Esophagus (tissue), 2 donors: ENCODE data around the gene FADS1. TPM values are rescaled to one million over a fixed set of nuclear protein-coding genes. Genes with fewer than 3 reads are reported as not detected.

ENCODE experiments used
- H3K27ac ChIP-seq, 2 donors: one replicate each; pipeline ENCODE4 v1.5.1; 2013; ENCODE audit warnings: low read depth in 2 of 2, mild to moderate bottlenecking in 2 of 2, inconsistent platforms in 1 of 2, low read length in 1 of 2, moderate library complexity in 1 of 2
- H3K27me3 ChIP-seq, 2 donors: one replicate each; pipeline ENCODE4 v1.6.1; 2013; ENCODE audit warnings: low read length in 2 of 2, control low read depth in 1 of 2, mild to moderate bottlenecking in 1 of 2; ENCODE audit not compliant: insufficient read depth in 2 of 2, control insufficient read depth in 1 of 2
- H3K36me3 ChIP-seq, 2 donors: one replicate each; pipeline ENCODE4 v1.6.1; 2013; ENCODE audit warnings: low read length in 1 of 2; ENCODE audit not compliant: control insufficient read depth in 2 of 2, insufficient read depth in 2 of 2
- H3K4me1 ChIP-seq, 2 donors: one replicate each; pipeline ENCODE4 v1.6.1; 2013; ENCODE audit warnings: low read length in 1 of 2; ENCODE audit not compliant: control insufficient read depth in 2 of 2, insufficient read depth in 2 of 2
- H3K4me3 ChIP-seq, 2 donors: one replicate each; pipeline ENCODE4 v1.5.1; 2013; ENCODE audit warnings: low read length in 2 of 2, mild to moderate bottlenecking in 2 of 2, low read depth in 1 of 2, moderate library complexity in 1 of 2
- H3K9me3 ChIP-seq, 2 donors: one replicate each; pipeline ENCODE4 v1.6.1; 2013; ENCODE audit warnings: mild to moderate bottlenecking in 2 of 2, low read depth in 1 of 2, low read length in 1 of 2, moderate library complexity in 1 of 2; ENCODE audit not compliant: control insufficient read depth in 2 of 2, insufficient read depth in 1 of 2
- WGBS, 2 donors: extraction: QIAGEN DNeasy Blood & Tissue Kit; methylation state at CpG; one replicate each; pipeline ENCODE4 v1.1.7; 2013; 5-methylcytosine and 5-hydroxymethylcytosine counted together
- polyA plus RNA-seq, 2 donors: library from polyadenylated mRNA; stranded (reverse); fragments of 200-250 nt; gene quantifications; one replicate each; pipeline ENCODE4 v1.2.3, GENCODE V29; 2013
- donor health status: healthy with polysubstance abuse.
- donor health status: Bipolar disorder and iron deficiency.

Gene FADS1
- 1 to 10 TPM; 1.1 to 1.6 TPM for polyA plus RNA-seq

DNA sequence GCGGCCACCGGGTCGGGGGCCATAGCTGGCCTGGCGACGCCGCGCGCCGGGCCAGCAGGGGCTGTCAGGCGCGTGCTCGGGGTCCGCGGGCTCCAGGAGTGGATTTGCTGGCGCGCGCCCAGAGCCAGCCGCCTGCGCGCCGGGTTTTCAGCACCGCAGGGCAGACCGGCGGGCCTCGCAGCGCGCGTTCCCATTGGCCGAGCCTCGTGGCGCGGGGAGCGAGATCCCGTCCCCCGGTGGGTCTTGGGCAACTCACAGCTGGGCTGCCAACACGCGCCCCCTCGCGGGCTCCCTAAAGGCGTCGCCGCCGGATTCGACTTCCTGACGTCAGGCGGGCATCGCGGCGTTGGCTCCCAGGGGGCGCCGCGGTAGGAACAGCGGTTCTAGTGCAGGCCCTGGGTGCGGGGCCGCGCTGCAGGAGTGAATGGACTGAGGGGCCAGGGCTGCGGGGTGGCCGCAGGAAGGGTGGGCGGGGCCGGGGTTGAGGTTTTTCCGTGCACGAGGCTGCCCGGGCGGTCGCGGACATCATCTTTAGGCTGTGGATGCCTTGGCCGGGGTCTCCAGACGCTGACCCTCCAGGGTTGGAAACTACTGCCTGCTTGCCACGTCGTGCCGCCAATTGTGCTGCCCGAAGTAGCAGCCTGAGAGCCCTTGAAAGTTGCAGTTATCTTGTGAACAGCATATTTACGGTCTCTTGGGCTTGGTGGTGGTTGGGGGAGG lies at the start of gene FADS1:
Gene FADS1, minus strand, starts transcription at position 268 of the 720 bp plus-strand sequence. Its CDS starts 74 bp downstream, at position 194.
- Histone ChIP-seq H3K9me3 (no peaks in the 10 kb centered on the region), H3K4me3 (peak within 1 kb of the TSS; percentile 34 to 58), H3K27ac (peak within 1 kb of the TSS; percentile 79 to 91), H3K4me1 (peaks cover 3 to 25% of the 10 kb centered on the region in 2 donors), H3K36me3 (no peaks in the 10 kb centered on the region), H3K27me3 (no peaks in the 10 kb centered on the region)
- 1 to 2% methylated on average over 66 to 73 of the region's 73 CpGs for WGBS, 2 donors

DNA sequence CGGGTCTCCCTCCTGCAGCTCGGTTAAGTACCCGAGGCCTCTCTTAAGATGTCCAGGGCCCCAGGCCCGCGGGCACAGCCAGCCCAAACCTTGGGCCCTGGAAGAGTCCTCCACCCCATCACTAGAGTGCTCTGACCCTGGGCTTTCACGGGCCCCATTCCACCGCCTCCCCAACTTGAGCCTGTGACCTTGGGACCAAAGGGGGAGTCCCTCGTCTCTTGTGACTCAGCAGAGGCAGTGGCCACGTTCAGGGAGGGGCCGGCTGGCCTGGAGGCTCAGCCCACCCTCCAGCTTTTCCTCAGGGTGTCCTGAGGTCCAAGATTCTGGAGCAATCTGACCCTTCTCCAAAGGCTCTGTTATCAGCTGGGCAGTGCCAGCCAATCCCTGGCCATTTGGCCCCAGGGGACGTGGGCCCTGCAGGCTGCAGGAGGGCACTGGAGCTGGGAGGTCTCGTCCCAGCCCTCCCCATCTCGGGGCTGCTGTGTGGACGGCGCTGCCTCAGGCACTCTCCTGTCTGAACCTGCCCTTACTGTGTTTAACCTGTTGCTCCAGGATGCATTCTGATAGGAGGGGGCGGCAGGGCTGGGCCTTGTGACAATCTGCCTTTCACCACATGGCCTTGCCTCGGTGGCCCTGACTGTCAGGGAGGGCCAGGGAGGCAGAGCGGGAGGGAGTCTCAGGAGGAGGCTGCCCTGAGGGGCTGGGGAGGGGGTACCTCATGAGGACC lies 49.6 kb upstream of the FADS1 start:
- Histone ChIP-seq H3K4me3 (no peak overlapping the region), H3K9me3 (no peaks in the 10 kb centered on the region), H3K27me3 (no peaks in the 10 kb centered on the region), H3K4me1 (peaks cover 0 to 5% of the 10 kb centered on the region in 2 donors), H3K36me3 (peaks cover 0 to 3% of the 10 kb centered on the region in 2 donors), H3K27ac (no peak overlapping the region)
- 65 to 72% methylated on average over 18 of the region's 18 CpGs for WGBS, 2 donors

DNA sequence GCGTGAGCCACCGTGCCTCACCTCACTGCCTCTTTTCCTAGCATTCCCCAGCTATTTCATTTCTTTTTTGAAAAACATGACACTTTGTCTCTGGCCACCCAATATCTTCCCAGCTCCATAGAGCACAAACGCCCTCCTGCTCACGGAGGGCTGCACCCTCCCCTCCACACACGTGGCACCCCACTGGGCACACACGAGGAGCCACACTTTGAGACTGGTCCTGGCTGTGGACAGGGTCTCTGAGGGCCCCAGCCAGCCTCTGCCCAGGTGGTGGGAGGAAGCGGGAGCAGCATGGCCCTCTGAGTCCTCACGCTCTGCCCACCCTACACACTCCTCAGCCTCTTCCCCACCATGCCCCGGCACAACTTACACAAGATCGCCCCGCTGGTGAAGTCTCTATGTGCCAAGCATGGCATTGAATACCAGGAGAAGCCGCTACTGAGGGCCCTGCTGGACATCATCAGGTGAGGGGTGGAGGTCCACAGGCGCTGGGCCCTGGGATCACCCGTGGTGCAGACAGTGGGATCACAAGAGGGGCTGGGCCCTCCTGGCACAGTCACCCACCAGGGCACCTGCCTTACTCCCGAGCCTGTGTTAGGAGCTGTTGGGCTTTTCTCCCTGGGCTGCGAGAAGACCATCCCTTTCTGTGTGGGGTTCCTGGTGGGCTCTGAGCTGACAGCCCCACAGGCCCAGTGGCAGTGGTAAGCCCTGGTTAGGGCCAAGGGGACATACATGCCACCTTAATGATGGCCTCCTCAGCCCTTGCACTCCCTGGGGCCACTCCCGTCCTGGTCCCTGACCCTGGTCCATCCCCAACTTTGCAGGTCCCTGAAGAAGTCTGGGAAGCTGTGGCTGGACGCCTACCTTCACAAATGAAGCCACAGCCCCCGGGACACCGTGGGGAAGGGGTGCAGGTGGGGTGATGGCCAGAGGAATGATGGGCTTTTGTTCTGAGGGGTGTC lies 48.3 kb upstream of the FADS1 start:
- Histone ChIP-seq H3K27ac (no peak overlapping the region), H3K9me3 (no peaks in the 10 kb centered on the region), H3K27me3 (no peaks in the 10 kb centered on the region), H3K4me1 (peaks cover 0 to 6% of the 10 kb centered on the region in 2 donors), H3K4me3 (no peak overlapping the region), H3K36me3 (peaks cover 0 to 3% of the 10 kb centered on the region in 2 donors)
- 94 to 97% methylated on average over 20 of the region's 20 CpGs for WGBS, 2 donors

DNA sequence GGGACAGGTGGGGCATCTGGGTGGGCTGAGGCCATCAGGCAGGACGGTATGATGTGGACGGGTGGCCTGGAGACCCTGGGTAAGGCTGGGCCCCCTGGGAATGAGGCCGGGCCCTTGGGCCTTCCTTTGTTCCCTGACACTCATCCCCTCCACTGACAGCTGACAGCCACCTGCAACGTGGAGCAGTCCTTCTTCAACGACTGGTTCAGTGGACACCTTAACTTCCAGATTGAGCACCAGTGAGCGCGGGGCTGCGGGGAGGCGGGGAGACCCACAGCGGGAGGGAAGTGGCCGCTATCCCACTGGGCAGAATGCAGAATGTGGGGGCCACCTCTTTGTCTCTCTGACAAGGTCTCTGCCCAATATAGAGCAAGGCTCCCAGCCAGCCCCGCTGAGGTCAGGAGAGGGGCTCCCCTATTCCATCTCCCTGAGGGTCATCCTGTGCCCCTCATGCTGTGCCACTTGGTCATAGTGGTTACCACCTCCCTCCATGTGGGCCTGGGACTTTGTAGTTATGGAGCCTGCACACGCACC lies 46.8 kb upstream of the FADS1 start:
- no peak overlapping the region for H3K27ac ChIP-seq
- H3K9me3 ChIP-seq: no peaks in the 10 kb centered on the region
- peaks cover 0 to 6% of the 10 kb centered on the region in 2 donors for H3K4me1 ChIP-seq
- 92 to 93% methylated on average over 13 of the region's 13 CpGs for WGBS, 2 donors
- peaks cover 0 to 3% of the 10 kb centered on the region in 2 donors for H3K36me3 ChIP-seq
- H3K27me3 ChIP-seq: no peaks in the 10 kb centered on the region
- H3K4me3 ChIP-seq: no peak overlapping the region

DNA sequence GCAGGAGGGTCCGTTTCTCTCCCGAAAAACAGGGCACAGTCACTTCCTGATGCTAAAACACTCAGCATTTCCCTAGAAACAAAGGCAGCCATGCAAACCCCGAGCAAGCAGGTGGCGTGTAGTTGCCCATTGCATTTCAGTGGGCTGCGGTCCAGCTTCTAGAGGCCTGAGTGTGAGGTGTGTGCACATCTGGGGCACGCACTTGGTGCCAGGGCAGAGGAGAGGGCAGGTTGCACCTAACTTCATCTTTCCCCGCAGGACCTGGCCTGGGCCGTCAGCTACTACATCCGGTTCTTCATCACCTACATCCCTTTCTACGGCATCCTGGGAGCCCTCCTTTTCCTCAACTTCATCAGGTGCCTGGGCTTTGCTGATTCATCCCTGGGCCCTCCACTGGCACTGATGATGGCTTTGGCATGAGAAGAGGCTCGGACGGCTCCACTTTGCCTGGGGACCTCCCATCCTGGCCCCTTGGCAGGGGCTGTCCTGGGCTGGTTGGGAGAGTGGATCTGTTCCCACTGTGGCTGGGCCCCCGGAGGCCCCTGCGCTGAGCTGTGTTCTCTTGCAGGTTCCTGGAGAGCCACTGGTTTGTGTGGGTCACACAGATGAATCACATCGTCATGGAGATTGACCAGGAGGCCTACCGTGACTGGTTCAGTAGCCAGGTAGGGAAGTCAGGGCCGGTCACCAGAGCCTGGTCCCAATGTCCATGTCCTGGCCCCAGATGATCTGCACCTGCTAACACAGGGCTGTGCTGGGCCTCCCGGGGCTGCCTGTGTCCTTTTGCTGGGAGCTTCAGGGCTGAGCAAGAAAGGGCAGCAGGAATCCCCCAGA lies 46.1 kb upstream of the FADS1 start:
- Histone ChIP-seq H3K36me3 (peaks cover 0 to 3% of the 10 kb centered on the region in 2 donors), H3K4me3 (no peak overlapping the region), H3K27me3 (no peaks in the 10 kb centered on the region), H3K4me1 (peaks cover 0 to 6% of the 10 kb centered on the region in 2 donors), H3K27ac (no peak overlapping the region), H3K9me3 (no peaks in the 10 kb centered on the region)
- WGBS, 2 donors: 92 to 94% methylated on average over 18 of the region's 18 CpGs

DNA sequence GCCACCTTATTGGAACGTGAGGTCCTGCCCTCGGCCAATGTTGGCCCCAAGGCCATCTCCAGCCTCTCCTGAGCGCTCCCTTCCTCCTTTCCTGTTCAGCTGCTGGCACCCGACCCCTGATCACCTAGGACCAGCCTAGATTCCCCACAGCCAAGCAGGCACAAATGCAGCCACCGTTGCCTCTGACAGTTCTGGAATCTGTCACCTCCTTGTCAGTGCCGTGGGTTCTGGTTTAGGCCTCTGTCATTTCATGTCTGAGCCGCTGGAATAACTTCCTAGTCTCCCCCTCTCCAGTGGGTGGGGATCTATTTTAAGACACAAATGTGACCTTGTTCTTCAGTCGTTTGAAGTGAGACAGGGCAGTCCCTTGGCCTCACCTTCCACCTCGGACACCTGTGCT lies 44.8 kb upstream of the FADS1 start:
- Histone ChIP-seq H3K4me1 (peaks cover 0 to 6% of the 10 kb centered on the region in 2 donors), H3K27me3 (no peaks in the 10 kb centered on the region), H3K4me3 (no peak overlapping the region), H3K36me3 (peaks cover 0 to 3% of the 10 kb centered on the region in 2 donors), H3K27ac (no peak overlapping the region), H3K9me3 (no peaks in the 10 kb centered on the region)
- WGBS, 2 donors: 73 to 76% methylated on average over 9 of the region's 9 CpGs

DNA sequence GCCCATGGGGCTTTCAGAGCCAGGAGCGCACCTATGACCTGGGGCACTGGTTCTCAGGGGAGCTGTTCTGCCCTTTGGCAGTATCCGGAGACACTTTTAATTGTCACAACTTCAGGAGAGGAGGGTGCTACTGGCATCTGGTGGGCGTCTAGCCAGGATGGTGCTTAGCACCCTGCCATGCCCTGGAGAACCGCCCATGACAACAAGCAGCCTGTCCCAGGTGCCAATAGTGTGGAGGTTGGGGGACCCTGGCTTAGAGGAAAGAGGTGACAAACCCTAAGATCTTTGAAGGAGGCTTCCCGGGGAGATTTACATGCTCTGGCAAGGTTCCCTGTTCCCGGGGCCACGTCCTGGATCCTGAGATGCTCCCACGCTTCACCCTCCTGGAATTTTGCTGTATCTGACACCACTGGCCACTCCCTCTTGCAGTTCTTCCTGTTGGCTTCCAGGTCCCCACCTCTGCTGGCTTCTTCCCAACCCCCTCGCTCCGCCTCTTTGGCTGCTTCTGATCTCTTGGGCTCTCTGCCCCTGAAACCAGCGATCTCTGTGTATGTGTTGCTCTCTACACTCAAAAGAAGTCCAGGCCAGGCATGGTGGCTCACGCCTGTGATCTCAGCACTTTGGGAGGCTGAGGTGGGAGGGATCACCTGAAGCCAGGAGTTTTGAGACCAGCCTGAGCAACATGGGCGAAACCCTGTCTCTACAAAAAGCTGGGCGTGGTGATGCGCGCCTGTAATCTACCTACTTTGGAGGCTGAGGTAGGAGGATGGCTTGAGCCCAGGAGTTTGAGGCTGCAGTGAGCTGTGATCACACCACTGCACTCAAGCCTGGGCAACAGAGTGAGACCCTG lies 43.5 kb upstream of the FADS1 start:
- peaks cover 0 to 3% of the 10 kb centered on the region in 2 donors for H3K36me3 ChIP-seq
- H3K4me1 ChIP-seq: peaks cover 0 to 3% of the 10 kb centered on the region in 2 donors
- H3K27me3 ChIP-seq: no peaks in the 10 kb centered on the region
- no peak overlapping the region for H3K4me3 ChIP-seq
- no peak overlapping the region for H3K27ac ChIP-seq
- H3K9me3 ChIP-seq: no peaks in the 10 kb centered on the region
- WGBS, 2 donors: 62 to 66% methylated on average over 16 of the region's 16 CpGs
